ENCODE measurements around the gene MTF1.
"Not testable (repeated sequence)": the region's sequence is repeated elsewhere in the genome, so short reads cannot be mapped to it uniquely, and the experiment has no call there.

Gene MTF1

GRCh38 chr1:37859507-37860345 lies at the start of gene MTF1:
Gene MTF1, minus strand, starts transcription at chr1:37859592. Its CDS starts 1,934 bp downstream, at chr1:37857658.
- peak; percentile 73 to 98 (median 95) for DNase-seq

- DNase-seq, result not testable (repeated sequence)
Measured at GRCh38 chr1:37908531-37908930, 49.1 kb upstream of the MTF1 start.

GRCh38 chr1:37907416-37908125 lies 48.2 kb upstream of the MTF1 start:
- not testable (repeated sequence) for DNase-seq

GRCh38 chr1:37906591-37906990 lies 47.2 kb upstream of the MTF1 start:
- DNase-seq, result not testable (repeated sequence)

- no peak for DNase-seq
Measured at GRCh38 chr1:37905727-37906126, 46.3 kb upstream of the MTF1 start.

GRCh38 chr1:37903921-37904320 lies 44.5 kb upstream of the MTF1 start:
- not testable (repeated sequence) for DNase-seq

- no peak for DNase-seq
Measured at GRCh38 chr1:37902983-37903382, 43.6 kb upstream of the MTF1 start.

- no peak for DNase-seq
Measured at GRCh38 chr1:37901893-37902225, 42.5 kb upstream of the MTF1 start.

- peak in 1 of 58 donors; percentile 7 for DNase-seq
Measured at GRCh38 chr1:37901191-37901892, 42.0 kb upstream of the MTF1 start.

- not testable (repeated sequence) for DNase-seq
Measured at GRCh38 chr1:37897563-37897962, 38.2 kb upstream of the MTF1 start.

- DNase-seq, result no peak
Measured at GRCh38 chr1:37893673-37894072, 34.3 kb upstream of the MTF1 start.

GRCh38 chr1:37892151-37893047 lies 33.0 kb upstream of the MTF1 start:
- DNase-seq, result no peak

GRCh38 chr1:37890378-37891014 lies 31.1 kb upstream of the MTF1 start:
- no peak for DNase-seq

- DNase-seq, result no peak
Measured at GRCh38 chr1:37888022-37888700, 28.8 kb upstream of the MTF1 start.

GRCh38 chr1:37884145-37884544 lies 24.8 kb upstream of the MTF1 start:
- DNase-seq, result no peak

- no peak for DNase-seq
Measured at GRCh38 chr1:37883671-37884070, 24.3 kb upstream of the MTF1 start.

- DNase-seq, result no peak
Measured at GRCh38 chr1:37879865-37880264, 20.5 kb upstream of the MTF1 start.

- no peak for DNase-seq
Measured at GRCh38 chr1:37878071-37878470, 18.7 kb upstream of the MTF1 start.

- peak in 1 of 58 donors; percentile 1 for DNase-seq
Measured at GRCh38 chr1:37875833-37876232, 16.4 kb upstream of the MTF1 start.

GRCh38 chr1:37872692-37873091 lies 13.3 kb upstream of the MTF1 start:
- DNase-seq, result no peak

All from anterior cingulate cortex (tissue), 58 donors.